ENCODE data around the gene SPSB3. TPM values are rescaled to one million over a fixed set of nuclear protein-coding genes. Genes with fewer than 3 reads are reported as not detected.

SPSB3 gene
- total and polyA plus RNA-seq, 2 of the 13 experiments (the other 11 are each of a cell fraction or from before 2014, with no cell fraction given), result 13.2 to 21.9 TPM

GRCh38 chr16:1825864-1826690, 43.7 kb upstream of the SPSB3 start (continued):
- TF ChIP-seq POGK (CRISPR knock-in tag; conservative IDR thresholded peaks at IDR 0.05) (0 out of 2 replicates have a peak, but pooled peaks have one; percentile 36), TCF7L2 (IDR thresholded peaks at IDR 0.05; ENCODE audit: low read depth, low read length) (no peak), AKNA (CRISPR knock-in tag; IDR thresholded peaks at IDR 0.05; ENCODE audit: borderline replicate concordance) (no peak), ZNF549 (CRISPR knock-in tag; IDR thresholded peaks at IDR 0.05) (no peak), NCOA2 (CRISPR knock-in tag; IDR thresholded peaks at IDR 0.05) (no peak), ZBTB2 (CRISPR knock-in tag; IDR thresholded peaks at IDR 0.05; ENCODE audit: low read depth) (peak; percentile 38), ZBTB20 (CRISPR knock-in tag; IDR thresholded peaks at IDR 0.05; ENCODE audit: borderline replicate concordance, low read depth) (0 out of 2 replicates have a peak, but pooled peaks have one; percentile 11), GMEB1 (CRISPR knock-in tag; IDR thresholded peaks at IDR 0.05; ENCODE audit: borderline replicate concordance) (peak; percentile 17; the same call in 1 of the 2 replicates), PPARG (CRISPR knock-in tag; conservative IDR thresholded peaks at IDR 0.05) (no peak), HINFP (CRISPR knock-in tag; IDR thresholded peaks at IDR 0.05; ENCODE audit: low read depth) (0 out of 2 replicates have a peak, but pooled peaks have one; percentile 1), SP140L (CRISPR knock-in tag; IDR thresholded peaks at IDR 0.05; ENCODE audit: borderline replicate concordance) (no peak), ZMYM3 (CRISPR knock-in tag; IDR thresholded peaks at IDR 0.05) (0 out of 2 replicates have a peak, but pooled peaks have one; percentile 27), TFDP1 (CRISPR knock-in tag; IDR thresholded peaks at IDR 0.05; ENCODE audit: borderline replicate concordance) (no peak), ZNF619 (CRISPR knock-in tag; IDR thresholded peaks at IDR 0.05) (no peak)

All from HepG2 (cell line).